Activated naive CD4-positive, alpha-beta T cell (primary cell): ENCODE measurements around the gene REEP3.
"Not testable (repeated sequence)": the region's sequence is repeated elsewhere in the genome, so short reads cannot be mapped to it uniquely, and the experiment has no call there.

Source experiments
- DNase-seq, 4 experiments: peaks; one replicate each; lab custom pipeline; 2025; lab: John Stamatoyannopoulos, UW

Gene REEP3

GRCh38 chr10:63549810-63550209 is 28.6 kb downstream of the REEP3 start:
- no peak for DNase-seq

DNA sequence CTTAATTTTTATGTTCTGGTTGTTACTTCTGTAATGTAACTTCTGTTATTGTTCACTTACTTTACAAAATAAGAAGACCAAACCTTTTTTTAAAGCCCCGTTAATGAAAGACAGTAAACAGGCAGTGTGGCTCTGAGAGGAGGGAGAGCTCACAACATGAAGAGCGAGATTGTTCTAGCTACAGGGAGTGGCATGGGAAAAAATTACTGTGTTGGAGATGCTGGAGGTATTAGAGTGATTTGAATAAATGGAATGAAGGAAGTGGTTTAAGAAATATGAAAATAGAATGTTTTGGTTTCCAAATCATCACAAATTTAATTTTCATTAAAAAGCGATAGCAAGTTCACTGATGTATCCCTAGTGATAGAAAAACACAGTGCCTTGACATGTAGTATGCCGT is 31.8 kb downstream of the REEP3 start:
- no peak for DNase-seq

DNA sequence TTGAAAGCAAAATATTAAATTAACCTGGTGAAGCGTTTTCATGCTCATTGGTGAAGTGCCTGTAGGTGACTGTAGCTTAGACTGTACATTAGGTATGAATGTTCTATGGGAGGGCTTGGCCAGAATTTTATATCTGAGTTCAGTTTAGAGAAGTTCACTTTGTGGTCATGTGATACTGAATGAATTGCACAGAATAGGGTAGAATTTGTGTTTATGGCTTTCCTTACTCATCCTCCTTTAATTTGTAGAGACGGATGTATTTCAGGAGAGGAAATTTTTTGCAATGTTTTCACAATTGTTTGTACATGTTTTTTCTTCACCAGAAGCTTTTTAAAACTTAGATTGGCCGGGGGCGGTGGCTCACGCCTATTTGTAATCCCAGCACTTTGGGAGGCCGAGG is 32.3 kb downstream of the REEP3 start:
- no peak for DNase-seq

GRCh38 chr10:63554657-63555056 is 33.5 kb downstream of the REEP3 start:
- DNase-seq = peak in 1 of 4 experiments; percentile 1

GRCh38 chr10:63555330-63555729 is 34.1 kb downstream of the REEP3 start:
- DNase-seq = no peak

- DNase-seq = no peak
These were observed 37.1 kb downstream of the REEP3 start for GRCh38 chr10:63558132-63558784.

DNA sequence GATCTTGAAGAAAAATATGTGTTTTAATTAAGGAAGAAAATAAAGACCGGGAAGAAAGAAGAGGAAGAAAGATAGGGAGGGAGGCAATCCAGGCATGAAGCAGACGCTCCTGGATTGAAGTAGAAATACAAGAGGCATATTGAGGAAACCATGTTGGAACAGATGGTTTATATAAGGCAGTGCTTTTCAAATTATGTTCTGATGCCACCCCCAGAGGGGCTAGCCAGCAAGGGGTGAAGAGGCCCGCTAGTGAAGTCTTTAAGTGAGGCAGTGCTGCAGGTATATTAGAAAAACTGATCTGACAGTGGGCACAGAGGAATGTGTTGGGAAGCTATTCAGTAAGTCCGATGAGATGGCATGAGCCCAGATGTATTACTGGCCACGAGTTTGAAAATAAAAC is 40.1 kb downstream of the REEP3 start:
- no peak for DNase-seq

DNA sequence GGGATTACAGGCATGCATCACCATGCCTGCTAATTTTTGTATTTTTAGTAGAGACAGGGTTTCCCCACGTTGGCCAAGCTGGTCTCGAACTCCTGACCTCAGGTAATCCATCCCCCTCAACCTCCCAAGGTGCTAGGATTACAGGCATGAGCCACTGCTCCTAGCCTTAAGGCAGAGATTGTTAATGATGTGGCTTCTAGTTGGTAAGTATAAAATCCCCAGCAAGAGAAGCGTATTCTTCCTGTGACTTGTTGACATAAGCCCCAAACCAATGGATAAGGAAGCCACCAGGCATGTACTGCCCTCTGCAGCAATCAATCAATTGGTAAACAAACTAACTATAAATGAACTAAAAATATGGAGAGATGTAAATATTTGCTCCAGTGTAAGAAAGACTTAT is 41.2 kb downstream of the REEP3 start:
- no peak for DNase-seq

DNA sequence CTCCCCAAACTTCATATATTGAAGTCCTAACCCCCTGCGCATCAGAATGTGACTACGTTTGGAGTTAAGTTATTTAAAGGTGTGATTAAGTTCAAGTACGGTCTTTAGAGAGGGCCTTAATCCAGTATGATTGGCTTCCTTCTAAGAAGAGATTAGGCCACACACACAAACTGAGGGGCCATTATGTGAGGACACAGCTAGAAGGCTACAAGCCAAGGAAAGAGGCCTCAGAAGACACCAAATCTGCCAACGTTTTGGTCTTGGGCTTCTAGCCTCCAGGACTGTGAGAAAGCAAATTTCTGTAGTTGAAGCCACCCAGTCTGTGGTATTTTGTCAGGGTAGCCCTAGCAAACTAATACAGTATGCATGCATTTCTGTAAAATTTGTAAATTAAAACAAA is 41.7 kb downstream of the REEP3 start:
- no peak for DNase-seq

- DNase-seq = no peak
These were observed 42.4 kb downstream of the REEP3 start for GRCh38 chr10:63563623-63564022.

DNA sequence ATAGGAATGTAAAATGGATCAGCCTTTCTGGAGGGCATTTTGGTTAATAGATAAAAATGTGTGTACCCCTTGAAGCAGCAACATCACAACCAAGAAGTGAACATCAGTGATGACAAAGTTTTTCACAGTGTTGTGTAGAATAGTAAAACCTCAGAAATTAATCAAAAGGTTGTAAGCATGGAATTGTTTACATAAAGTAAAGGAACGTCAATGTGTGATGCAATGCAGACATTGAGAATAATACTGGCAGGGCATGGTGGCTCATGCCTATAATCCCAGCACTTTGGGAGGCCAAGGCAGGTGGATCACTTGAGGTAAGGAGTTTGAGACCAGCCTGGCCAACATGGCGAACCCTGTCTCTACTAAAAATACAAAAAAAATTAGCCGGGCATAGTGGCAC is 43.5 kb downstream of the REEP3 start:
- not testable (repeated sequence) for DNase-seq

- DNase-seq = no peak
These were observed 52.0 kb downstream of the REEP3 start for GRCh38 chr10:63573068-63573697.

DNA sequence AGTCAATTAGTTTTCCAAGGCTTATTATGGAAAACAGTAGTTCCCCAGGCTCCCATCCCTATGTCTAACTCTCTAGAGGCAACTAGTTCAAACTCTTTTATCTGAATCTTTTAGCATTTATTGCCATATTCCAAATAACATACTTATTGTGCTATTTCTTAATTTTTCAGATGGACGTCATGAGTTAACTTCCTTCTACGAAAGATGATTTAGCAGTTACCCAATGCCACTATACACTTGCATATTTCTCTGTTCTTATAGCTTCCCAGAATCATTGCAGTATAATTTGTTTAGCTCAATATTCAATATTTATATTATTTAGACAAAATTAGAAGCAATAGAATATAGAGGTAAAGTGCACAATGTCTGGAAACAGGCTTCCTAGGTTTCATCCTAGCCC is 52.8 kb downstream of the REEP3 start:
- no peak for DNase-seq

- DNase-seq = no peak
These were observed 55.3 kb downstream of the REEP3 start for GRCh38 chr10:63576501-63576900.

DNA sequence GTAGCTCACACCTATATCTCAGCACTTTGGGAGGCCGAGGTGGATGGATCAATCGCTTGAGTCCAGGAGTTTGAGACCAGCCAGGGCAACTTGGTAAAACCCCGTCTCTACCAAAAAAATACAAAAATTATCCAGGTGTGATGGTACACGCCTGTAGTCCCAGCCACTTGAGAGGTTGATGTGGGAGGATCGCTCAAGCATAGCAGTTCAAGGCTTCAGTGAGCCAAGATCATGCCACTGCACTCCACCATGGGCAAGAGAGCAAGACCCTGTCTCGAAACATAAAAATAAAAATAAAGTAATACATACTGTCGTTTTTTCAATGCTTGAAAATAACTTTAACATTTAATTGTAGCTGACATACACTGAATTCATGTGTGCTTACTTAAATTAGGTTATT is 57.3 kb downstream of the REEP3 start:
- DNase-seq = no peak

- no peak for DNase-seq
These were observed 58.3 kb downstream of the REEP3 start for GRCh38 chr10:63579371-63580014.

DNA sequence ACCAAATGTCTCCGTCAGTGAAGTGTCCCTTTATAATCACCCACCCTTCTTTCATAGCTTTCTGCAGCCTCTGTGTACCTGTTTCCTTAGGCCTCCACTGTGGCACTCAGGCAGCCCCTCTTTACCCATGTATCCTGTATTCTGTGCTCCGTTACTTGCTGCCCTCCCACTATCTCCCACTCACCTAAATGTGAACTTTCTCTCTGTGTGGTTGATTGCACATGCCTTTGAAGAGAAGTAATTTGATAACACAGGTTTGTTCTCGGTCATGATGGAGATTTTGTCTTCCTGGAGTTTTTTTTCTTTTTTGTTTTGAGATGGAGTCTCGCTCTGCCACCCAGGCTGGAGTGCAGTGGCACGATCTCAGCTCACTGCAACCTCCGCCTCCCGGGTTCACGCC is 61.5 kb downstream of the REEP3 start:
- no peak for DNase-seq

DNA sequence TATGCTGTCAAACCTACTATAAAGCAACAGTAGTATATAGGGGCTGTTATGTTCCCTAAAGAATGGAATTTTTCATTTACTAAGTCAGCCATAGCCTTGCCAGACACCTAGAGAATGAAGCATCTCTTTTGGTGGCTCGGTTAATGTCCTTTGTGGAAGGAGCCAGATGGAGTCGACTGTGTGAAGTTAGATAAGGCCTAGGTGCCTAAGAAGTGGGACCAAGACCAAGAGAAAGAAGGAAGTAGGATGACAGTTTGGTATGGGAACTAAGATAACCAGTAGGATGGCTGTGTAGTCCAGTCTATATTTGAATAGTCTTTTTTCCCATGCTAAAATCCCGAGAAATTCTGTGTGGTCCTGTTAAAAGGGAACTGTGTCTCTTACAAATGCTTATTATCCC is 62.2 kb downstream of the REEP3 start:
- DNase-seq = no peak

DNA sequence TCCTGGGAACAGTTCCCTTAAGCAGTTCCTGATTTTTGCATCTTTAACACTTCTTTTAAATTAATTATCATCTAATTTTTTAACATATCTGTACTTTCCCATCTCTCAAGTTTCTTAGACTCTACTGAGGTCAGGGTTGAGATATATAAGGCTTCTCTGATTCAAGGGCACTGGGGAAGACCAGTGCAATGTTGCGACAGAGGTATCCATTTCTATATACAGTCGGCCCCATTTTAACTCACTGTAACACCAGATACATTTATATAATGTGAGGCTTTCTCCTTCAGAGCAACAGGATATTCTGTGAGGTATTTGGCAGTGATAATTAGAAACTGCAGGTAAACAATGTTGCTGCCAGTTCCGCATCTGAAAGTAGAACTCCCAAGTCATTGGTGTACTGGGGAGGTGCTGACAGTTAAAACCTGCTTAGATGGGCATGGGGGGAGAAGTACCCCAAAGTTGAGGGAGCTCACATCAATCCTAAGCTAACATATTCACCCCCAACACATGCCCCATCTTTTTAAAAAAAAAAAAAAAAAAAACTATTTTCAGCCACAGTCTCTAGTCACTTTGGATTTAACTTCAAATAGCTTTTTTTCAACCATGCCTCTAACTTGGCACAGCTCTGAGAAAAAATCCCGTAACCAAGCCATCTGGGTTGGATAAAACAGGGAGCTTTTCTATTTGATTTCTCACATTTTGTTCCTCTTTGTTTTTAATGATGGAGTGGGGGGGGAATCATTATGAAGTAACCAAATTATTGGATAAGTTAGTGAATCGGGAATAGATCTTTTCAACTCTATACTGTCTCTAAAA is 62.9 kb downstream of the REEP3 start:
- no peak for DNase-seq

- no peak for DNase-seq
These were observed 63.5 kb downstream of the REEP3 start for GRCh38 chr10:63584725-63585035.

DNA sequence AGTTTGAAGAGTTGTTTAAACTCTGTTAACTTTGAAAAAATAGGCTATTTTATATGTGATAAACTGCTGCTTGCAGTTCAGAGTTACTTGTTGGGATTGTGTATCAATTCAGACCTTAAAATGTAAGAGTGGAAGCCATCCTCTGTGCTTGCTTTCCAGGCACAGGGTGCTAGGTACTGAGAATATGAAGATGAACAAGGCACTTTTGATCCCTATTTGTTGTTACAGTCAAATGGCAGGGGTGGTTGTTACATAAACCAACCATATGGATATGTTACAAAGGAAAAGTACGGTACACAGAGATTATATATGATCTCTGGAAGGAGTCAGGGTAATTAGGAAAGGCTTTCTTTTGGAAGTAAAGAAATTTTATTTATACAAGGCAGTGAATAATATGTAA is 63.8 kb downstream of the REEP3 start:
- DNase-seq = no peak

DNA sequence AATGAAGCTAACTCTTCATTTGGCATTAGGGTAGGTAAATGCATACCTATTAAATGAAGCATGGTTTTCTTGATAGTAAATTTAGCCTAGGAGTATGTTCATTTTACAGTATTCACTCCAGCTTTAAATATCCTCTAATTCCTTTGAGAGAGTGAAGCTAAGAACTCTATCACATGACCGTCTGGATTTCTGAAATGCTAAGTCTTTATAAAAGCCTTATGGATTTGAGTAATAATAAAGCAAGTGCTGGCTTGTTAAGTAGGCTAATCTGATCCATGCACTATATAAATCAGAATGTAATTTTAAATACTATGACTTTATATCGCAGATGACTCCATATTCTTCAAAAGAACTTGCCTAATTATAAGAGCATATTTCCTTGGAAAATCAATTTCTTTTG is 64.8 kb downstream of the REEP3 start:
- no peak for DNase-seq

GRCh38 chr10:63587191-63587590 is 66.0 kb downstream of the REEP3 start:
- no peak for DNase-seq
